Panc1 (cell line): ENCODE data around the gene ZNF681. TPM values are rescaled to one million over a fixed set of nuclear protein-coding genes. Genes with fewer than 3 reads are reported as not detected.

Experiments used
- ATAC-seq: fragments of 200-7000 bp; cut with Tn5 transposase; 2 replicates; pipeline ENCODE4 v1.9.1; 2020; ENCODE audit warnings: mild to moderate bottlenecking, moderate library complexity
- BruUV-seq: library from RNA; stranded (reverse); fragments of 400-500 nt; replicated peaks from 2 replicates; lab custom pipeline; 2021; lab: Mats Ljungman, UMichigan
- CTCF ChIA-PET: fragments of 300-600 bp; sonication (Branson Sonifier 250); formaldehyde crosslinking; loops from one replicate; lab custom pipeline; 2022; ENCODE audit warnings: antibody characterized with exemption; lab: Charles Lee
- POLR2A ChIA-PET: fragments of 300-600 bp; sonication (Branson Sonifier 250); formaldehyde crosslinking; loops from one replicate; lab custom pipeline; 2022; ENCODE audit warnings: antibody characterized with exemption; lab: Charles Lee
- DNase-seq: peaks from one replicate; pipeline ENCODE4 v3.0.0-alpha.2; 2010; ENCODE audit warnings: low read depth, low spot score
- H3K27ac ChIP-seq: 2 replicates; pipeline ENCODE4 v1.5.1; 2011; ENCODE audit warnings: mild to moderate bottlenecking, low read length, inconsistent platforms
- H3K27me3 ChIP-seq: fragments of 200-500 bp; sonication (Bioruptor generic); 2 replicates; pipeline ENCODE4 v1.6.0; 2014; ENCODE audit warnings: low read length, inconsistent platforms; ENCODE audit not compliant: control insufficient read depth, insufficient read depth
- H3K36me3 ChIP-seq: fragments of 200-500 bp; sonication (Bioruptor generic); 2 replicates; pipeline ENCODE4 v1.5.1; 2014; ENCODE audit warnings: inconsistent platforms, mild to moderate bottlenecking, low read length, moderate library complexity; ENCODE audit not compliant: control insufficient read depth, insufficient read depth
- H3K4me1 ChIP-seq: 2 replicates; pipeline ENCODE4 v1.5.1; 2011; ENCODE audit warnings: inconsistent platforms, mild to moderate bottlenecking, low read length, moderate library complexity; ENCODE audit not compliant: control insufficient read depth, insufficient read depth
- H3K4me3 ChIP-seq, 2 experiments: 2 replicates each; pipeline ENCODE4 v1.5.1; 2011 to 2012; ENCODE audit warnings: low read depth in 2 of 2, low read length in 2 of 2, mild to moderate bottlenecking in 2 of 2, inconsistent platforms in 1 of 2, moderate library complexity in 1 of 2
- H3K9me3 ChIP-seq: fragments of 200-500 bp; sonication (Bioruptor generic); 2 replicates; pipeline ENCODE4 v1.5.1; 2014; ENCODE audit warnings: low read depth, mild to moderate bottlenecking, inconsistent platforms, low read length, moderate library complexity; ENCODE audit not compliant: control insufficient read depth, insufficient read depth
- POLR2AphosphoS5 ChIP-seq: IDR thresholded peaks from 2 replicates; pipeline ENCODE4 v1.6.1; 2012; ENCODE audit warnings: mild to moderate bottlenecking, low read depth, low read length, moderate library complexity
- SIN3A ChIP-seq: IDR thresholded peaks from 2 replicates; pipeline ENCODE4 v1.6.1; 2012; ENCODE audit warnings: low read depth, mild to moderate bottlenecking, low read length, moderate library complexity, borderline replicate concordance; ENCODE audit not compliant: insufficient read depth
- TCF7L2 ChIP-seq: IDR thresholded peaks from 2 replicates; pipeline ENCODE4 v1.6.1; 2011; ENCODE audit warnings: mild to moderate bottlenecking, low read depth, low read length, inconsistent platforms
- in situ Hi-C: cut with HindIII; loops from 2 replicates; pipeline ENCODE4 v1.10.0; 2016; ENCODE audit warnings: low sequenced_read_pairs, low pct_unique_long_range_greater_than_20kb
- intact Hi-C: fragments of 100-400 bp; cut with micrococcal nuclease; formaldehyde crosslinking; loops from one replicate; pipeline ENCODE4 v1.10.0; 2022; ENCODE audit not compliant: unreplicated experiment
- total RNA-seq: library from RNA; stranded (reverse); gene quantifications from one replicate; pipeline ENCODE4 v1.2.1, GENCODE V29; 2021; ENCODE audit not compliant: unreplicated experiment
- TF ChIP-seq, protein P1 (sequence below), 2 experiments: IDR thresholded peaks; 2 replicates each; pipeline ENCODE4 v1.6.1; 2011 to 2012; ENCODE audit warnings: low read depth in 2 of 2, control low read depth in 1 of 2, low read length in 1 of 2, mild to moderate bottlenecking in 1 of 2, moderate library complexity in 1 of 2; ENCODE audit not compliant: insufficient read depth in 1 of 2
- TF ChIP-seq, protein P2 (sequence below): fragments of 450-650 bp; IDR thresholded peaks from 2 replicates; pipeline ENCODE4 v1.5.1; 2017; ENCODE audit warnings: mild to moderate bottlenecking

ZNF681 gene
- total RNA-seq, 1 experiment from 2014 or later, result 2.0 TPM

DNA sequence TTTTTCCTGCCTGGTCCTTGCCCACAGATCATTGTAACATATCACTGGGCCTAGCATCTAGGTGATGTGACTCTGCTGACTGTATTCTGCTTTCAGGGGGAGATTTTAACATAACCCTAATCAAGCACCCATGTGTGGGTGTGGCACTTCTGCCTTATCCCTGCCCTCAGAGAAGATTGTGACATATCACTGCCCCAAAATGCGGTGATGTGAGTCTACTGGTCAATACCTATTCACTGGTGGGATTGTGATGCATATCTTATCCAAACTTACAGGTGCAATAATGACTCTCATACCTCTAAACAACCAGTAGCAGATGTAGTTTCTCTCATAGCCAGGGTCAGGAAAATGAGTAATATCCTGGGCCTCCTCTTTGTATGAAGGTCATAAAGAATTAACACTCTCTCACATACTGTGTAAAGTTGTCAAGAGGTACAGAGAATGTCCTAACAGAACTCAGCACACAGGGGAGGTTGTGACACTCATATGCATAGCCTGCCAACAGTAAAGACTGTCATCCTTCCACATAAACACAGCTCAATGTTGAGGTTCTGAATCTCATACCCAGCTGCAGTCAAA lies 12.1 kb upstream of the ZNF681 start:
- DNase-seq (no peak), ATAC-seq (no peak)
- Histone ChIP-seq H3K36me3 (no peaks in the 10 kb centered on the region; the same call in 1 of the 2 replicates), H3K4me3 (no peak overlapping the region), H3K9me3 (no peaks in the 10 kb centered on the region), H3K27ac (no peak overlapping the region), H3K4me1 (no peaks in the 10 kb centered on the region), H3K27me3 (no peaks in the 10 kb centered on the region)
- intact Hi-C loops (no loop called here), in situ Hi-C loops (no loop called here)
- TF ChIP-seq SIN3A (no peak), POLR2AphosphoS5 (no peak), TCF7L2 (no peak)
- TF ChIP-seq, protein P1, sequence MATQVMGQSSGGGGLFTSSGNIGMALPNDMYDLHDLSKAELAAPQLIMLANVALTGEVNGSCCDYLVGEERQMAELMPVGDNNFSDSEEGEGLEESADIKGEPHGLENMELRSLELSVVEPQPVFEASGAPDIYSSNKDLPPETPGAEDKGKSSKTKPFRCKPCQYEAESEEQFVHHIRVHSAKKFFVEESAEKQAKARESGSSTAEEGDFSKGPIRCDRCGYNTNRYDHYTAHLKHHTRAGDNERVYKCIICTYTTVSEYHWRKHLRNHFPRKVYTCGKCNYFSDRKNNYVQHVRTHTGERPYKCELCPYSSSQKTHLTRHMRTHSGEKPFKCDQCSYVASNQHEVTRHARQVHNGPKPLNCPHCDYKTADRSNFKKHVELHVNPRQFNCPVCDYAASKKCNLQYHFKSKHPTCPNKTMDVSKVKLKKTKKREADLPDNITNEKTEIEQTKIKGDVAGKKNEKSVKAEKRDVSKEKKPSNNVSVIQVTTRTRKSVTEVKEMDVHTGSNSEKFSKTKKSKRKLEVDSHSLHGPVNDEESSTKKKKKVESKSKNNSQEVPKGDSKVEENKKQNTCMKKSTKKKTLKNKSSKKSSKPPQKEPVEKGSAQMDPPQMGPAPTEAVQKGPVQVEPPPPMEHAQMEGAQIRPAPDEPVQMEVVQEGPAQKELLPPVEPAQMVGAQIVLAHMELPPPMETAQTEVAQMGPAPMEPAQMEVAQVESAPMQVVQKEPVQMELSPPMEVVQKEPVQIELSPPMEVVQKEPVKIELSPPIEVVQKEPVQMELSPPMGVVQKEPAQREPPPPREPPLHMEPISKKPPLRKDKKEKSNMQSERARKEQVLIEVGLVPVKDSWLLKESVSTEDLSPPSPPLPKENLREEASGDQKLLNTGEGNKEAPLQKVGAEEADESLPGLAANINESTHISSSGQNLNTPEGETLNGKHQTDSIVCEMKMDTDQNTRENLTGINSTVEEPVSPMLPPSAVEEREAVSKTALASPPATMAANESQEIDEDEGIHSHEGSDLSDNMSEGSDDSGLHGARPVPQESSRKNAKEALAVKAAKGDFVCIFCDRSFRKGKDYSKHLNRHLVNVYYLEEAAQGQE (IDR thresholded peaks at IDR 0.05; ENCODE audit: insufficient read depth in 1 of 2, low read depth in 2 of 2, low read length in 1 of 2), result no peak
- TF ChIP-seq, protein P2, sequence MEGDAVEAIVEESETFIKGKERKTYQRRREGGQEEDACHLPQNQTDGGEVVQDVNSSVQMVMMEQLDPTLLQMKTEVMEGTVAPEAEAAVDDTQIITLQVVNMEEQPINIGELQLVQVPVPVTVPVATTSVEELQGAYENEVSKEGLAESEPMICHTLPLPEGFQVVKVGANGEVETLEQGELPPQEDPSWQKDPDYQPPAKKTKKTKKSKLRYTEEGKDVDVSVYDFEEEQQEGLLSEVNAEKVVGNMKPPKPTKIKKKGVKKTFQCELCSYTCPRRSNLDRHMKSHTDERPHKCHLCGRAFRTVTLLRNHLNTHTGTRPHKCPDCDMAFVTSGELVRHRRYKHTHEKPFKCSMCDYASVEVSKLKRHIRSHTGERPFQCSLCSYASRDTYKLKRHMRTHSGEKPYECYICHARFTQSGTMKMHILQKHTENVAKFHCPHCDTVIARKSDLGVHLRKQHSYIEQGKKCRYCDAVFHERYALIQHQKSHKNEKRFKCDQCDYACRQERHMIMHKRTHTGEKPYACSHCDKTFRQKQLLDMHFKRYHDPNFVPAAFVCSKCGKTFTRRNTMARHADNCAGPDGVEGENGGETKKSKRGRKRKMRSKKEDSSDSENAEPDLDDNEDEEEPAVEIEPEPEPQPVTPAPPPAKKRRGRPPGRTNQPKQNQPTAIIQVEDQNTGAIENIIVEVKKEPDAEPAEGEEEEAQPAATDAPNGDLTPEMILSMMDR, result no peak
- CTCF ChIA-PET, result no interaction called here
- no TSS peak for BruUV-seq
- POLR2A ChIA-PET, result no interaction called here

DNA sequence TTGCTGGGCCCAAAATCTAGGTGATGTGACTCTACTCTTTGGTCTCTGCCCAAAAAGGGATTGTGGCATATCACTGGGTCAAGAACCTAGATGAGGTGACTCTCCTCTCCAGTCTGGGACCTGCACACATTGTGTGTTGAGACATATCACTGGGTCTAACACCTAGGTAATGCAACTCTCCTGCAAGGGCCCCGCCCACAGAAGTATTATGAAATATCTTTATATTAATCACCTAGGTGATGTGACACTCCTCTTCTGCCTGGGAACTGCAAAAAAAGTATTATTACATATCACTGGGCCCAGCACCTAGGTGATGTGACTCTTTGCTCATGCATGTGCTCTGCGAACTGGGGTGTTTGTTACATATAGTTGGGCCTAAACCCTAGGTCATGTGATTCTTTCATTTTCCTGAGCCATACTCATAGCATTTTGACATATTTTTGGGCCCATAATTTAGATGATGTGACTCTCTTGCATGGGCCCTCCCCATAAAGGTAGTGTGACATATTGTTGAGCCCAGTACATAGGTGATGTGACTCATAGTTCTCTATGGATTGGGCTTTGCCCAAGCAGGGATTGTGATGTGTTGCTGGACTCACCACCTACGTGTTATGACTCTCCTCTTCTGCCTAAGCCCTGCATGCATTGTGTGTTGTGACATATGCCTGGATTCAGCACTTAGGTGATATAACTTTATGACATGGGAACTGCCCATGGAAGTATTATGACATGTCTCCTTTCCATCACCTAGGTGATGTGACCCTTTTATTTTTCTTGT lies 11.2 kb upstream of the ZNF681 start:
- ChIA-PET POLR2A (no interaction called here), CTCF (no interaction called here)
- no peaks in the 10 kb centered on the region; the same call in 1 of the 2 replicates for H3K36me3 ChIP-seq
- H3K9me3 ChIP-seq, result no peaks in the 10 kb centered on the region
- no TSS peak for BruUV-seq
- H3K4me3 ChIP-seq, result no peak overlapping the region
- no peaks in the 10 kb centered on the region for H3K27me3 ChIP-seq
- in situ Hi-C loops, result no loop called here
- no peak for ATAC-seq
- intact Hi-C loops, result no loop called here
- DNase-seq, result no peak
- H3K4me1 ChIP-seq, result no peaks in the 10 kb centered on the region
- H3K27ac ChIP-seq, result no peak overlapping the region
- TF ChIP-seq SIN3A, result no peak
- TF ChIP-seq TCF7L2, result no peak
- TF ChIP-seq, protein P1 (IDR thresholded peaks at IDR 0.05; ENCODE audit: insufficient read depth in 1 of 2, low read depth in 2 of 2, low read length in 1 of 2), result no peak
- TF ChIP-seq POLR2AphosphoS5, result no peak
- TF ChIP-seq, protein P2, result no peak
